H4 (cell line): ENCODE data around the gene ELMOD2. TPM values are rescaled to one million over a fixed set of nuclear protein-coding genes. Genes with fewer than 3 reads are reported as not detected.

ENCODE experiments used
- DNase-seq: peaks from one replicate; pipeline ENCODE4 v3.0.0-alpha.2; 2015; ENCODE audit warnings: low spot score
- total RNA-seq: library from RNA; depleted of rRNA; stranded (reverse); fragments of >200 nt; shearing (Covaris generic); gene quantifications from 2 replicates; pipeline ENCODE4 v1.2.3, GENCODE V29; 2014; rRNA removed

The ELMOD2 gene
- total RNA-seq, 1 experiment from 2014 or later, result 24.1 TPM

GRCh38 chr4:140581078-140581477, 57.1 kb downstream of the ELMOD2 start:
- DNase-seq, result no peak

GRCh38 chr4:140584439-140584838, 60.5 kb downstream of the ELMOD2 start:
- DNase-seq, result no peak

- no peak for DNase-seq
These were observed 71.1 kb downstream of the ELMOD2 start for GRCh38 chr4:140595065-140595464.

- no peak for DNase-seq
These were observed 76.4 kb downstream of the ELMOD2 start for GRCh38 chr4:140600408-140600807.

- DNase-seq, result no peak
These were observed 78.7 kb downstream of the ELMOD2 start for GRCh38 chr4:140602714-140603113.

GRCh38 chr4:140603286-140603685, 79.3 kb downstream of the ELMOD2 start:
- no peak for DNase-seq

Other genes with a start within 250 kb of the ELMOD2 start
- gene SCOC, start 150.5 kb upstream of the ELMOD2 start, total RNA-seq, result 61.4 and 97.0 TPM in 2 replicates
- 2.5 and 4.6 TPM in 2 replicates for gene CLGN, start 96.5 kb upstream of the ELMOD2 start, total RNA-seq
- gene MGAT4D, start 25.9 kb upstream of the ELMOD2 start, total RNA-seq, result not detected in 2 replicates
- gene UCP1, start 44.8 kb downstream of the ELMOD2 start, total RNA-seq, result not detected in 2 replicates
- gene TBC1D9, start 232.2 kb downstream of the ELMOD2 start, total RNA-seq, result 11.8 and 12.9 TPM in 2 replicates